Stimulated activated effector memory CD8-positive, alpha-beta T cell treated with anti-CD3 and anti-CD28 coated beads, Interleukin-12 subunit alpha, Interleukin-12 subunit beta, amount 100 ng/mL, for 72 hours (primary cell): ENCODE results near the gene ERI3.

Experiments
- ATAC-seq: fragments of 150-1000 bp; cut with Tn5 transposase; 2 replicates; pipeline ENCODE4 v1.10.0; 2021
- DNase-seq, 2 donors: peaks; one replicate each; pipeline ENCODE4 v3.0.0; 2021 to 2022; ENCODE audit warnings: low spot score in 2 of 2
- H3K27ac Mint-ChIP-seq: one replicate; pipeline ENCODE4 v1.8.0; 2022; ENCODE audit warnings: mild to moderate bottlenecking, mixed read lengths
- H3K36me3 Mint-ChIP-seq: one replicate; pipeline ENCODE4 v1.8.0; 2022; ENCODE audit warnings: mild to moderate bottlenecking, mixed read lengths
- H3K4me1 Mint-ChIP-seq: one replicate; pipeline ENCODE4 v1.8.0; 2022; ENCODE audit warnings: mixed read lengths
- H3K4me3 Mint-ChIP-seq: one replicate; pipeline ENCODE4 v1.8.0; 2022; ENCODE audit warnings: mild to moderate bottlenecking, mixed read lengths
- H3K9me3 Mint-ChIP-seq: one replicate; pipeline ENCODE4 v1.8.0; 2022; ENCODE audit warnings: mixed read lengths

Gene ERI3

DNA sequence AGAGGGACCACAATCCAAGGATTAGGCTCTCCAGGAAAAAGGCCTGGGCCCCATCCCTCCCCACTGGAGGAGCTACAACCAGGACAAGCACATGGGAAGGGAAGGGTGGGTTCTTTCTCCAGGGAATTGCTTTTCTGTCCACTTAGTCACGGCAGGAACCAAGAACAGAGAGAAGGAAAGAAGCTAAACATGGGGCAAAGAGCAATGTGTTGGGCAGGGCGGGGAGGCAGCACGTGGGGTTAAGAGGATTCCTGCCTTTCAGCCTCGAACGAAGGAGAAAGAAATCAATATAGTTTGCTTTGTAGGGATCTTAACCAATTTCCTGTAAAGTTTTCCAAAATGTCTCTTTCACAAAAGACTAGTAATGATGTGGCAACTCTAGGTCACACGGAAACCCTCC lies 21.7 kb downstream of the ERI3 start:
- DNase-seq (no peak), ATAC-seq (no peak)
- H3K4me3 Mint-ChIP-seq, result no peak overlapping the region
- H3K4me1 Mint-ChIP-seq, result peaks cover 8% of the 10 kb centered on the region
- H3K27ac Mint-ChIP-seq, result no peak overlapping the region
- peaks cover 44% of the 10 kb centered on the region for H3K36me3 Mint-ChIP-seq
- H3K9me3 Mint-ChIP-seq, result no peaks in the 10 kb centered on the region

DNA sequence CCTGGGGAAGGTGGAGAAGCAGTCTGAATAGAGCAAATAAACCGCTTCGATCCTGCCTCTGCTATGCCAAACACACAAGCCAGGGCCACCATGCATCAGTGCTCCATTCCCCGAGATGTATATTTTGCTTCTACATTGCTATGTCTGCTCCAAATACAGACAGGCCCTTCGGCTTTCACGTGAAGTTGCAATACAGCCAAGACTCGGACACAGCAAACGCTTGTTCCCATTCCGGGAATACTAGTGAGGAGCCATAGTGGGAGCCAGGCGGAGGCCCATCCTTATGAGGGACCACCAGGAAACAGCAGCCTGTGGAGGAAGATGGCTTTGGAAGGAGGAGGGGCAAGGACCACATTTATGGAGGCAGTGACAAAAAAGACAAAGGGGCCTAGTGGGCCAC lies 22.6 kb downstream of the ERI3 start:
- DNase-seq (no peak), ATAC-seq (no peak)
- Mint-ChIP-seq H3K4me3 (no peak overlapping the region), H3K4me1 (peaks cover 8% of the 10 kb centered on the region), H3K9me3 (no peaks in the 10 kb centered on the region), H3K36me3 (peaks cover 37% of the 10 kb centered on the region), H3K27ac (no peak overlapping the region)

DNA sequence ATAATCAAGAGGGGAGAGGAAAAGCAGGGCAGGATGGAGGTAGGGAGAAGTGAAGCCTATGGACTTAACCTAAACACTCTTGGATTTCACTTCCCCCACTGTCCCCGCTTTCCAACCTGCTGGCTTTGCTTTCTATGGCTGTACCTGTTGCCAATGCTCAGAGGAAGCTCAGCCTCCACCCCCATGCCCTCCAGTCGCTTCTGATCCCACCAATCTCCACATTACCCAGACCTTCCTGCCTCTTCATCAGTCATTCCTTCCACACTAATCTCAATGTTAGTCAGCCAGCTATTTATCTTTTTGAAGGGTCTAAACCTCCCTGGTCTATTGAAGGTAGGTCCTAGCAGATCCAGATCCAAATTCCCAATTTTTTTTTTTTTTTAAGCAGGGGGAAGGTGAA lies 24.1 kb downstream of the ERI3 start:
- DNase-seq, result no peak
- peaks cover 8% of the 10 kb centered on the region for H3K4me1 Mint-ChIP-seq
- no peak overlapping the region for H3K27ac Mint-ChIP-seq
- H3K36me3 Mint-ChIP-seq, result peaks cover 22% of the 10 kb centered on the region
- no peak overlapping the region for H3K4me3 Mint-ChIP-seq
- no peak for ATAC-seq
- H3K9me3 Mint-ChIP-seq, result no peaks in the 10 kb centered on the region

DNA sequence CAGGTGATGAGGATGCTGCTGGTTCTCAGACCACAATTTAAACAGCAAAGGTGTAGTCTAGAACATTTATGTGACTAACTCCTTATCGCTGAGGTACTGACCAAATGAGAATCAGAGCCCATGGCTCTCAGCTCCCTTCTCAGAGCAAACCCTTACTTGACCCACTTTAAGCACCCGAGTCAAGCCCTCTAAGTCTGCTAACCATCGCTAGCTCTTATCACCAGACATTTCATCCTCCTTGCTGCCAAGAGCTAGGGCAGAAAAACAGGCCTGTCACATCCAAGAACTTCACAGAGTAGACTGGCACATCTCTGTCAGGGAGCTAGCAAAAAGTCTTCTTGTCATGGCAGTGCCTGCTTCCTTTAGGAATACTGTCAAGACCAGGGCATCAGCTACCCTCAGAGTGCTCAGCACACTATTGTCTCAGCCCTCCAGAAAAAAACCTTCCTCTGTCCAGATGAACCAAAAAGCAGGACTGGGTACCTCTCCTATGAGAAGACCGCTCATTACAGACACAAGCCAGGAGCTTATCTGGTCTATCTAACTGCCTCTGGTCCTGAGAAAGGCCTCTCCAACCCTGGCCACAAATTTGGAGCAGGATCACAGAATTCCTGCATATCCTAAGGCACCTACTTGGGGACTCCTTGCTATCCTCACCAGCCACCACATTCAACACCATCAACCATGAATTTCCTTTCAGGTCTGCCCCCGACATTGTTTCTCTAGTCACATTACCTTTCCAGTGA lies 26.2 kb downstream of the ERI3 start:
- Mint-ChIP-seq H3K27ac (no peak overlapping the region), H3K4me1 (peaks cover 8% of the 10 kb centered on the region), H3K4me3 (no peak overlapping the region), H3K36me3 (peaks cover 4% of the 10 kb centered on the region), H3K9me3 (no peaks in the 10 kb centered on the region)
- no peak for ATAC-seq
- no peak for DNase-seq

DNA sequence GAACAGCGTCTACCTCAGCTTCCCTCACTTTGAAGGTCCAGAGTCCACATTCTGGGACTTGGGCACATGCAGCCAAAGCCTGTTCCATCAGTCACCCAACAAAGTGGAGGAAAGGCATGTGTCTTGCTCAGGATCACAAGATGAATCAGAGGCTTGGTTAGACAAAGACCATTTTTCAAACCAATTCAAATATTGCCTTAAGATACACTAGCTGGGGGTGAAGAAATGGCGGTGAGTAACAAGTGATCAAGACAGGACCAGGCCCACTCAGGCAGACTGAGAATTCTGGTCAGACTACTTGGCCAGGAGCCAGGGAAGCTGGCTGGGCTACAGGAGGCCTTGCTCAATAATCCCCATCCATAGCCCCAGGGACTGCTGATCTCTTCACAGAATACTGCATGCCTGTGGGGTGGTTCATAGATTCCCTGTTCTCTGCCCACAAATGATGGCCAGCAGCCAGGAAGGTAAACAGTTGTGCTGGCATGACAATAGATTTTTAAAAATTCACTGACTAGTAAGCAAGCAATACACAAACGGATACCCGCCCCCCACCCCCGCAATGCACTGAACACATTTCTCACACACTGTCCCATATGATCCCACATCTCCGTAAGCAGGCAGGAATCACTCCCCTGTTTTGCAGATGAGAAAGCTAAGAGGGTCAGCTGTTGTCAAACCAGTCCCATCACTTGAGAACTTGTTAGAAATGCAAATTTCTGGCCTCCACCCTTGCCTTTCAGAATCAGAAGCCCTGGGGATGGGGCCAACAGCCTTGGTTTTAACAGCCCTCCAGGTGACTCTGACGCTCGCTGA lies 27.2 kb downstream of the ERI3 start:
- Mint-ChIP-seq H3K4me1 (peaks cover 8% of the 10 kb centered on the region), H3K27ac (no peak overlapping the region), H3K36me3 (peaks cover 4% of the 10 kb centered on the region), H3K9me3 (no peaks in the 10 kb centered on the region), H3K4me3 (no peak overlapping the region)
- ATAC-seq, result no peak
- no peak for DNase-seq

DNA sequence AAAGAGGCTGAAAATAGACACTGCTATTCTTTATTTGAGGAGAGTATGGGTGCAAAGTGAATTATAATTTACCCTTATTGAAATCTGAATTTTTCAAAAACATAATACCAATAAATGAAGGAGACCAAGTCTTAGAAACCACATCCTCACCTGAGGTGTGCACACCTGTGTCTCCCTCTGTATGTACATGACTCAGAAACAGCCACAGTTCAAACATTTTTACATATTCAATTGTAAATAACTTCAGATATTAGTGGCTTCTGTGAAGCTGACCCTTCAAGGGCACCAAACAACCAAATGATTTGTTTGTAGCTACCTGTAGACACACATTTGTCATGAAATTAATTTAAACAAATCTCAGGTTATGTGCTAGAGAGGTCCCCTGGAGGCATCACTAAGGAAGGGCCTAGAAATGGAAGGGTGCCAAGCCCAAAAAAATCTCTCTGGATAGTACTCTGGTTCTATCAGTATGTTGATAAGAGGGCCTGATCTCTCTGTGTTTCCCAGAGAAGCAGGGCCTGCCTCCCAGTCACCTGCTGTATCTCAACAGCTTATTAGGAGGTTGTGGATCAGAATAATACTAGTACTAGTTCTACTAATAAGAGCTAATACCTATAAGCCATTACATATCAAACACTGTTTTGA lies 28.1 kb downstream of the ERI3 start:
- H3K27ac Mint-ChIP-seq, result no peak overlapping the region
- ATAC-seq, result no peak
- H3K4me1 Mint-ChIP-seq, result peaks cover 8% of the 10 kb centered on the region
- H3K9me3 Mint-ChIP-seq, result no peaks in the 10 kb centered on the region
- DNase-seq, result no peak
- H3K4me3 Mint-ChIP-seq, result no peak overlapping the region
- H3K36me3 Mint-ChIP-seq, result no peaks in the 10 kb centered on the region

DNA sequence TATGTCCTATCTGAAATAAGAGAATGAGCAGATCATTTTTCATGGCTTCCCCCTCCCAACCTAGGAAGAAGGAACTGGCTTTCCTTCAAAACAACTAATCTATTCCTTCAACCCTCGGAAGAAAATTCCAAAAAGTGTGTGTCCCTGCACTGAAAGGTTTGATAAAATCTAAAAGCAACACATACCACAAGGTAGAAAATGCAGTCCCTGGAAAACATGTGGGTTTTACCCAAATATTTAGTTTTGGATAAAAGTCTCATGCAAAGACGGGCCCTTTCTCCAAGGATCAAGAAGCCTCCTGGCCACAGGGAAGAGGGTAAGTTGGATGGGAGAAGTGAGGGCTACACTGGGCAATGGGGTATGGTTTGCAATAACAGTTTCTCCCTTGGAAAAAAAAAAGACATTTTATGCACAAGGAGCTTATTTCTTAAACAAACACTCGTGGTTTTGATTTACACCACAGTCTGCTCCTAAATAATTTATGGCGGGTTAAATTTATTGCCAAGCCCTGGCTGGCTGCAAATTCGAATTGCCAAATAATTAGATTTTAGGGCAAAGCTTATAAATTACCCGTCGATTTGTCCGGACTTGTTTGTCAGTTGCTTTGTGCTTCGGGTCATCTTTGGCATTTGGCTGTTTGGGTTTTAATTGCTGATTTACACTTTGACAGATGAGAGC lies 28.9 kb downstream of the ERI3 start:
- Mint-ChIP-seq H3K36me3 (no peaks in the 10 kb centered on the region), H3K4me3 (no peak overlapping the region), H3K4me1 (peaks cover 8% of the 10 kb centered on the region), H3K27ac (no peak overlapping the region), H3K9me3 (no peaks in the 10 kb centered on the region)
- ATAC-seq (no peak), DNase-seq (no peak)

DNA sequence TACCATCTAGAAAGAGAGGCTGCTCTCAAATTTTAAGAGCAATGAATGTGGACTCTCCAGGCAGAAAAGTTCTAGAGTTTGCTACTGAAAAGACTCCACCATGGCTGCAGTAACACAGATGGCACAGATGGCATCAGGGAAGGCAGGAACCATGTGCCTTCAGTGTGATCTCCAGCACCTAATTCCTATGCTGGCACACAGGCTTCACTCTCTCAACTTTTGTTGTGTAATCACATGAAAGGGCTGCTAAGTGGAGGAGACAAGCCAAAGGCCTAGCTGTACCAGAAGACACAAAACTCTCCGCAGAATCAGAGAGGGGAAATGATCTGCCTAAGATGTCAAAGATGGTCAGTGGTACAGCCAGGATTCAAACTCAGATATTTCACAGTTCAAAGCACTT lies 31.1 kb downstream of the ERI3 start:
- Mint-ChIP-seq H3K9me3 (no peaks in the 10 kb centered on the region), H3K36me3 (no peaks in the 10 kb centered on the region), H3K27ac (no peak overlapping the region), H3K4me3 (no peak overlapping the region), H3K4me1 (no peaks in the 10 kb centered on the region)
- no peak for DNase-seq
- no peak for ATAC-seq

DNA sequence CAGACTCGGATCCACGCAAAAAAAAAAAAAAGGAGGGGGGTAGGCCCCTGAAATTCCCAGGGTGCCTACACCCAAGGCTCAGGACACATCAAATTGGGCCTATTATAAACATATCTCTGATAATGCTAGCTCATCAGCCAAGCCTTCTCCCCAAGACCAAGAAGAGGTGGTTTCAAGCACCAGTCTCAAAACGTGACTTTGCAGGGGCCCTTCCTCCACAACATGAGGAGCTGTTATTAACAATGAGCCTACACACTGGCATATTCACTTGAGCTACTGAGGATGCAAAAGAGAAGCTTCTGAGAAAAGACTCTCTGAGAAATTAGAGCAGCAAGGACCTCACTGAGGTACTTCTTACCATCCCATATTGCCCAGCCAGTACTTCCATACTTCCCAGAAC lies 32.7 kb downstream of the ERI3 start:
- Mint-ChIP-seq H3K9me3 (no peaks in the 10 kb centered on the region), H3K36me3 (peaks cover 15% of the 10 kb centered on the region), H3K27ac (no peak overlapping the region), H3K4me3 (no peak overlapping the region), H3K4me1 (peaks cover 5% of the 10 kb centered on the region)
- no peak for ATAC-seq
- no peak for DNase-seq

DNA sequence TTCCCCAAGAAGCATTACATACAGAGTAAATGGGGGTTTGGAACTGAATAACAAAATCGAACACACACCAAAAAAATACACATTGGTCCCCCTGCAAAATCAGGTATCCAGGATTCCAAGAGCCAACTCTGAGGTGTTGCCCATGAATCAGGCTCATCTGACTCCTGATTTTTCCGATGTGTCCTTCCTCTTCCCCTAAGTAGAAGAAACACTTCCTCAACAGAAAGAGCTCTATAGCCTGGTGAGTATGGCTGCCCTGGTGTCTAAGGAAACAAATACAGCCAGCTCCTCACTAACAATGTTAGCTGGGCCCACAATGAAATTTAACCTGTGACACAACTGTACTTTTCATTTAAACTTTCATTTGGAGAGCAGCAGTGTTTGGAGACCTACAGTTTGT lies 33.6 kb downstream of the ERI3 start:
- no peaks in the 10 kb centered on the region for H3K9me3 Mint-ChIP-seq
- peaks cover 18% of the 10 kb centered on the region for H3K36me3 Mint-ChIP-seq
- ATAC-seq, result no peak
- peaks cover 10% of the 10 kb centered on the region for H3K4me1 Mint-ChIP-seq
- DNase-seq, result no peak
- no peak overlapping the region for H3K4me3 Mint-ChIP-seq
- H3K27ac Mint-ChIP-seq, result no peak overlapping the region

DNA sequence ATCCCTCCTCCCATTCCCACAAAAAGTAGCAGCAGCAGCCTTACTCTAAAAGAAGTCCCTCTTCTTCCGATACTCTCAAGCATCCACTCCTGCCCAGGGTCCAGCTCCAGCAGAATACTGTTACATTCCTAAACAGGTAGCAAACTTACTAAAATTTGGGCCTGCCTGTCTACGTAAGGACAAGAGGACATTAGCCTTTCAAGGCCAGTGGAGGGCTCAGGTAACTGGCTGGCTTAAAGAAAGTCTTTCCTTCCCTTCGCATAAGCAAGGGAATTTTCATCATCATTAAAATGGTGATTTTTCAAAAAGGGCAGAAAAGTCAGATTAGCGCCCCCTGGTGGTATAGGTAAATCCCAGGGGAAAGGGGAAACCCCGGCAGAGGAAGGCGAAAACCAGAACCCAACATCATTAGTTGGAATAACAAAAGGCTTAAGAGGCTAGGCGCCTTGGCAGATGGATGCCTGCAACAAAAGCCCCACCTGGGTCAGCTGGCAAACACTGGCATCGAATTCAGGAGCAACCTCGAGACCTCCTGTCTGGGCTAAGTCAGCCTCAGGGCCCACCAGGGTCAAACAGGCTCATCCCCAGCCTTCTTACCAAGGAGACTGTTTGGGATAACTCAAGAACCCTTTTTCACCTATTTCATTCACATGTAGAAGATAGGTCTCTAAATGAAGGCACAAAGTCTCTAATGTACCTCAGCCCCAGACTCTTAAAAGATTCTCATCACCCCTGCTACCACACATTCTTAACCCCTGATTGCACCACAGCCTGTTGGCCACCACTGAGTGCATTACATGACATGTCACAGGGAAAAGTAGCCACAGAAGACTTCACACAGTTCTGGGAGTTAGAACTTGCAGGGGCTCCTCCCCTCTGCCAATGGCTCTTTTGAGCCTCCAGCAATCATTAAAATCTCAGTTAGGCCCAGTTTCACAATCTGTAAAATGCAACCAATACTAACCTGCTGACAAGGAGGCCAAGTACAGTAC lies 36.7 kb downstream of the ERI3 start:
- H3K9me3 Mint-ChIP-seq, result no peaks in the 10 kb centered on the region
- no peak overlapping the region for H3K4me3 Mint-ChIP-seq
- DNase-seq (peak; percentile 33 to 64), ATAC-seq (no peak)
- H3K4me1 Mint-ChIP-seq, result peaks cover 12% of the 10 kb centered on the region
- H3K36me3 Mint-ChIP-seq, result peaks cover 28% of the 10 kb centered on the region
- H3K27ac Mint-ChIP-seq, result peak overlapping the region; percentile 14

DNA sequence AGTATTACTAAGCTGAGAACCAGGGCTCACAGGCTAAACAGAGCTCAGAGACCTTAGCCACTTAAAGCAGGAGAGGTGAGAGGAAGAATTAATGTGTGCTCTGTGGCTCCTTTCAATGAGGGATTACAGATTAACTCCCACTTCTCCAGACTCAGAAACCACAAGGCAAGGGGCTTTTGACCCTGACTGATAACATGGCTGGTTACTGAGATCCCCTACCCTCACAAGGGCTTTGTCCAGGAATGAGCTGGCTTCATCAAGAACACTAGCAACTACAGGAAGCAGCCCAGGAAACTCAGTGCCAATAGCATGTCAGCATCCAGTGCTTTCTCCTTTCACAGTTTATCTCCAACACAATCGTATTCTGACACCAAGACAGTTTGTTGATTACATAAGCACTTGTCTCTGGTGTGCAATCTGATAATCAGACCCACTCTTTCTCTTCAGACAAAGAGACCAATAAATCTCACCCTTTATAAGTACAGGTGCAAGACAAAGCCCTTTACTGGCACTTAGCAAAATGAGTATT lies 38.8 kb downstream of the ERI3 start:
- Mint-ChIP-seq H3K4me3 (no peak overlapping the region), H3K27ac (no peak overlapping the region), H3K4me1 (peaks cover 12% of the 10 kb centered on the region), H3K9me3 (no peaks in the 10 kb centered on the region), H3K36me3 (peaks cover 39% of the 10 kb centered on the region)
- ATAC-seq (peak; percentile 50), DNase-seq (no peak)

DNA sequence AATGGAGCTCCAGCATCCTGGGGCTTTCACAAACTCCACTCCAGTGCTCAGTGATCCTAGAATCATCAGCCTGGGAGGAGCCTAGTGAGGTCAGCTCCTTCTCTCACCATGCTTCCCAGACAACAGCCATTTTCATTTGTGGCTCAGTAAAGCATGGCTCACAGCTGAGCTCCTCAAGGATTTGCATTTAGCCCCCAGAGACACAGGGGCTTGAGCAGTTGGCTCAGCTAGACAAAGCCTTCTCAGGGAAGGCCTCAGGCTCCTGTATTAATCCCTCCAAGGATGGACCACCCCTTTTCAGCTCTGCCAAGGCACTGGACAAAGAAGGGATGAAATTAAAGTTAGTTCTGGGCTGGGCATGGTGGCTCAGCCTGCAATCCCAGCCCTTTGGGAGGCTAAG lies 39.5 kb downstream of the ERI3 start:
- Mint-ChIP-seq H3K36me3 (peaks cover 46% of the 10 kb centered on the region), H3K27ac (no peak overlapping the region), H3K4me1 (peaks cover 12% of the 10 kb centered on the region), H3K4me3 (no peak overlapping the region), H3K9me3 (no peaks in the 10 kb centered on the region)
- DNase-seq (no peak), ATAC-seq (no peak)

DNA sequence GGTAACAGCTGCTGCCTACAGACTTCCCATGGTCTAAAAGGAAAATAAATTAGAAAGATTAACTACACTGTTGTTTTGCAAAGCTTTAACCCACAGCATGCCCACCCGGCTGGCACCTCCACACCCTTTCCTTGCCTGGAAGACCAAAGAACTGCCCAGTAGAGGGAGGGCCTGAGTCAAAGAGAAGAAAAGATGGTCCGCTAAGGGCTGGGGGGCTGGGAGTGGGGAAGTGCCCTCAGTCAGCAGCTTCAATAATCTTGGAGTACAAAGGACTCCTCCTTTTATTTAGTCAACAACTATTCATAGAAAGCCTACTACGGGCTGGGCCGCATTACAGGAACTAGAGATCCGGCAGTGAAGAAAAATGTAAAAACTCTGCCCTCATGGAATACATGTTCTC lies 40.6 kb downstream of the ERI3 start:
- H3K4me3 Mint-ChIP-seq, result no peak overlapping the region
- H3K27ac Mint-ChIP-seq, result no peak overlapping the region
- peaks cover 46% of the 10 kb centered on the region for H3K36me3 Mint-ChIP-seq
- H3K9me3 Mint-ChIP-seq, result no peaks in the 10 kb centered on the region
- ATAC-seq (no peak), DNase-seq (no peak)
- peaks cover 12% of the 10 kb centered on the region for H3K4me1 Mint-ChIP-seq
